SJCRH30 (cell line): ENCODE measurements around the gene BCR. TPM values are rescaled to one million over a fixed set of nuclear protein-coding genes. Genes with fewer than 3 reads are reported as not detected.

Experiments used
- DNase-seq, 2 experiments: peaks; one replicate each; pipeline ENCODE4 v3.0.0-alpha.2; 2015 to 2020
- H3K27ac ChIP-seq: fragments of 250-450 bp; sonication (Bioruptor Pico); 2 replicates; pipeline ENCODE4 v1.5.1; 2020; ENCODE audit warnings: mild to moderate bottlenecking, moderate library complexity
- H3K27me3 ChIP-seq: fragments of 250-450 bp; sonication (Bioruptor Pico); 2 replicates; pipeline ENCODE4 v1.5.1; 2020; ENCODE audit warnings: mild to moderate bottlenecking, moderate library complexity
- H3K36me3 ChIP-seq: fragments of 250-450 bp; sonication (Bioruptor Pico); 2 replicates; pipeline ENCODE4 v1.5.1; 2020; ENCODE audit warnings: mild to moderate bottlenecking, moderate library complexity
- H3K4me1 ChIP-seq: fragments of 250-450 bp; sonication (Bioruptor Pico); 2 replicates; pipeline ENCODE4 v1.5.1; 2020; ENCODE audit warnings: mild to moderate bottlenecking, moderate library complexity
- H3K4me3 ChIP-seq: fragments of 250-450 bp; sonication (Bioruptor Pico); 2 replicates; pipeline ENCODE4 v1.5.1; 2020; ENCODE audit warnings: mild to moderate bottlenecking, moderate library complexity
- H3K9me3 ChIP-seq: fragments of 250-450 bp; sonication (Bioruptor Pico); replicated peaks from 2 replicates; pipeline ENCODE4 v1.5.1; 2020; ENCODE audit warnings: mild to moderate bottlenecking, moderate library complexity
- total RNA-seq: library from RNA; depleted of rRNA; stranded (reverse); fragments of >200 nt; shearing (Covaris generic); gene quantifications from 2 replicates; pipeline ENCODE4 v1.2.3, GENCODE V29; 2014

Gene BCR
- total RNA-seq, 1 experiment from 2014 or later = 27.2 TPM

DNA sequence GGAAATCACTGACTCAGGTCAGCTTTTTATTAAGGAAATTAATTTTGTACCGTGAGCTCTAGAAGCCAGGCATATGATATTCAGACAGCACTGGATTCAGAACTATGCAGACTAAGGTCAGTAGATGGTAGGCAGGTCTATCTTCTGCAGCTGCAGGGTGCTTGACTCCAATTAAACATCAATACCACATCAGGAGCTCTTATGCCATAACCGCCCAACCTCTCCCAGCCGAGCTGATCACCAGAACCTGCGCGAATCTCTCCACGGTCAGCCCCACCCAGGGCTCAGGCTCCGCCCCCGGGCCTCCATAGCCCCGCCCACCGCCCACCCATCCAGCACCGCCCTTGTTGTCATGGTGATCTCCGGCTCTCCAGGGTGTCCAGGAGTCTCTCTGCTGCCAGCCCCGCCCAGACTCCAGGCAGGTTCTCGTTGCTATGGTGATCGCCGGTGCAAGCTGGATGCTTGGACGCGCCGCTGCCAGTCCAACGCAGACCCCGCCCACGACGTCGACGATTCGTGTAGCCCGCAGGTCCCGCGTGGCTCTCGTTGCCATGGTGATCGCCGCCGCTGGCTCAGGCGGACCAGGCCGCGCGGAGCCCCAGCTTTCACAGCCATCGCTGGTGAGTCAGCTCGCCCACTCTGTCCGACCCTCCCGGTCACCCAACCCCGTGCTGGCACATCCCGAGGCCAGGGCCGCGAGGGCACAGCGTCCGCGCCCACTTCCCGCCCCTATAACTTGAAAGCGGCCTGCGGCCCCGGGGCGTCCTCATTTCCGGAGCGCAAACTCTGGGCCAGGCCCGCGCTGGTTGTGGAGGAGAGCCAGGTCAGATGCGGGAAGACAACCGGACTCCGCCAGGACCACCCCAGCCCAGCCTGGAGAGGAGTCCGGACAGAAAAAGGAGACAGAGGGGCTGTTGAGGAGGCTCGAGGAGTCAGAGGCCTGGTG lies 35.1 kb upstream of the BCR start, which contains the start of gene RAB36:
Gene RAB36, plus strand, starts transcription at position 546 of the 946 bp plus-strand sequence. CDS start 1,140 bp downstream, outside the sequence.
- no peaks in the 10 kb centered on the region for H3K9me3 ChIP-seq
- H3K27me3 ChIP-seq = no peaks in the 10 kb centered on the region
- DNase-seq = peak; percentile 32 to 36
- no peak within 1 kb of the TSS for H3K4me3 ChIP-seq
- H3K27ac ChIP-seq = no peak within 1 kb of the TSS
- H3K36me3 ChIP-seq = no peaks in the 10 kb centered on the region
- 0 out of 2 replicates have a peak, but pooled peaks cover 2% of the 10 kb centered on the region for H3K4me1 ChIP-seq

- no peak for DNase-seq
- Histone ChIP-seq H3K4me3 (no peak overlapping the region), H3K36me3 (no peaks in the 10 kb centered on the region), H3K4me1 (0 out of 2 replicates have a peak, but pooled peaks cover 2% of the 10 kb centered on the region), H3K9me3 (no peaks in the 10 kb centered on the region), H3K27me3 (no peaks in the 10 kb centered on the region), H3K27ac (no peak overlapping the region)
These were observed 34.3 kb upstream of the BCR start for GRCh38 chr22:23145878-23146470.

GRCh38 chr22:23146478-23147205 lies 33.7 kb upstream of the BCR start:
- Histone ChIP-seq H3K27me3 (no peaks in the 10 kb centered on the region), H3K27ac (no peak overlapping the region), H3K36me3 (no peaks in the 10 kb centered on the region), H3K9me3 (no peaks in the 10 kb centered on the region), H3K4me1 (no peaks in the 10 kb centered on the region), H3K4me3 (no peak overlapping the region)
- DNase-seq = no peak

DNA sequence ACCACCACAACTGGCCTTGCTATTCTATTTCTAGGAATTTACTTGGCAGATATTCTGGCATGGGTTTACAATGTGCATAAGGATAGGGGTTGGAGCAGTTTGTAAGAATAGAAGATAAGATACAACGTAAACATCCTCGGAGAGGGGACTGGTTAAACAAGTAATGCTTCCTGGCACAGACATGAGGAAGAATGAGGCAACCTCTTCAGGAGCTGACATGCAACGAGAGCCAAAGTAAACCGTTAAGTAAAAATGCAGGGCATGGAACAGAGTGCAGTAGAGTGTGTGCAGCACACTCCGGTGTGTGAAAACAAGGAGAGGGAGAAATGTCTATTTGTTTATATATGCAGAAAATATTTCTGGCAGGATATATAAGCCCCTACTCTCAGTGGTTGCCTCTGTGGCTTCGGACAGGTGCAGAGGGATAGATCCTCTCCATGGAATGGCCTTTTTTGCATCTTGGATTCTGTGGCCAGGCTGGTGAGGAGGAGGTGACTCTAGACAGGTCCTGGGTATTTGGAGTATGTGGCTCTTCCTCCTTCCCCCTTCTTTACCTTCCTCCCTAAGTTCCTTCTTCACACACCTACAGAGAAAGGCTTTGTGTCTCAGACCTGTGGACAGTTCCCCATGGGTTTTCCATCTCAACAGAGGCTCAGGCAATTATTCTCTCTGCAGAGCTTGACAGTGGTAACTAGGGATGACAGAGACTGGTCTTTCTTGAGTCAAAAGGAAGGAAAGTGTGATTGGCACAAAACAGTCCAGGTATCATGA lies 32.5 kb upstream of the BCR start:
- H3K27me3 ChIP-seq = 0 out of 2 replicates have a peak, but pooled peaks cover 4% of the 10 kb centered on the region
- H3K4me3 ChIP-seq = no peak overlapping the region
- H3K27ac ChIP-seq = no peak overlapping the region
- no peak for DNase-seq
- no peaks in the 10 kb centered on the region for H3K36me3 ChIP-seq
- no peaks in the 10 kb centered on the region for H3K4me1 ChIP-seq
- H3K9me3 ChIP-seq = no peaks in the 10 kb centered on the region

- no peak overlapping the region for H3K27ac ChIP-seq
- H3K27me3 ChIP-seq = 0 out of 2 replicates have a peak, but pooled peaks cover 4% of the 10 kb centered on the region
- H3K36me3 ChIP-seq = no peaks in the 10 kb centered on the region
- H3K4me1 ChIP-seq = no peaks in the 10 kb centered on the region
- no peak overlapping the region for H3K4me3 ChIP-seq
- no peaks in the 10 kb centered on the region for H3K9me3 ChIP-seq
- DNase-seq = no peak
These were observed 30.5 kb upstream of the BCR start for GRCh38 chr22:23149743-23150238.

DNA sequence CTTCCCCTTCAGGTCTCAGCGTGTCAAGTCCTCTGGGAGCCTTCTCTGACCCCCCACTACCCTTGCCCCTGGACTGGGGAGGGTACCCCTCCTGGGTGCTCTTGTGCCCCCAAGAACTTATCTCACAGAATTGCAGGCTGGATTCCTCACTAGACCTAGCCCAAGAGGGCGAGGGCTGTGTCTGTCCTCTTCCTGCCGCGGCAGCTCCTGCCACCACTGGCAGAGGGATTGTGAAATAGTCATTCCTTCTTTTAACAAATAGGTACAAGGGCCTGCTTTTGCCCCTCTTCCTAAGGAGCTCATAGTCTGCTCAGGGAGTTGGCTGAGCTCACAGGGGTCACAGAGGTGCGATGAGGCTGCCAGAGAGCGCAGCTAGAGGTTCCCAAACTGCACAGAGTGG lies 29.5 kb upstream of the BCR start:
- no peak overlapping the region for H3K4me3 ChIP-seq
- DNase-seq = no peak
- no peaks in the 10 kb centered on the region for H3K4me1 ChIP-seq
- H3K27me3 ChIP-seq = 0 out of 2 replicates have a peak, but pooled peaks cover 4% of the 10 kb centered on the region
- no peaks in the 10 kb centered on the region for H3K9me3 ChIP-seq
- no peaks in the 10 kb centered on the region for H3K36me3 ChIP-seq
- H3K27ac ChIP-seq = no peak overlapping the region

DNA sequence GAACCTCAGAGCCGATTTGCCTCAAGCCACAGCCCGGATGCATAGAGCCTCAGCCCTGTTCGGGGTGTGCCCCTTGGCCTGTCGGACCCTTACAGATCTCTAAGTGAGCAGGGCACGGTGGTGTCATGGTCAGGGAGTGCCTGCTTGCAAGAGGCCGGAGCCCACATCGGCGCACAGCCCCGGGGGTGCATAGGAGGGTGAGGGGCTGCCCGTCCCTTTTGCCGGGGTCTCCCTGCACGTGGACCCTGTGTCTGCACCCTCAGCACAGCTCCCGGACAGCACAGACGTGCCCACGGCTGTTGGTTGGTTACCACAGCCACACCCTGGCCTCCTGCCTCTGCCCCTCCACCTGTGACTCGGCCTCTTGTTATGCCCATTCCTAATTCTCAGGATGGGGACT lies 28.5 kb upstream of the BCR start:
- Histone ChIP-seq H3K36me3 (no peaks in the 10 kb centered on the region), H3K4me3 (no peak overlapping the region), H3K27ac (no peak overlapping the region), H3K9me3 (no peaks in the 10 kb centered on the region), H3K27me3 (0 out of 2 replicates have a peak, but pooled peaks cover 7% of the 10 kb centered on the region), H3K4me1 (no peaks in the 10 kb centered on the region)
- DNase-seq = no peak

- peaks cover 9% of the 10 kb centered on the region; the same call in 1 of the 2 replicates for H3K27me3 ChIP-seq
These were observed 27.8 kb upstream of the BCR start for GRCh38 chr22:23152238-23153114.

GRCh38 chr22:23153994-23154393 lies 26.3 kb upstream of the BCR start:
- peaks cover 20% of the 10 kb centered on the region; the same call in 1 of the 2 replicates for H3K27me3 ChIP-seq
- H3K9me3 ChIP-seq = no peaks in the 10 kb centered on the region
- no peak for DNase-seq
- H3K4me3 ChIP-seq = no peak overlapping the region
- no peaks in the 10 kb centered on the region for H3K36me3 ChIP-seq
- no peak overlapping the region for H3K27ac ChIP-seq
- H3K4me1 ChIP-seq = no peaks in the 10 kb centered on the region

More at GRCh38 chr22:23152238-23153114, 27.8 kb upstream of the BCR start:
- Histone ChIP-seq H3K36me3 (no peaks in the 10 kb centered on the region), H3K27ac (no peak overlapping the region), H3K4me3 (no peak overlapping the region), H3K4me1 (no peaks in the 10 kb centered on the region), H3K9me3 (no peaks in the 10 kb centered on the region)
- no peak for DNase-seq

DNA sequence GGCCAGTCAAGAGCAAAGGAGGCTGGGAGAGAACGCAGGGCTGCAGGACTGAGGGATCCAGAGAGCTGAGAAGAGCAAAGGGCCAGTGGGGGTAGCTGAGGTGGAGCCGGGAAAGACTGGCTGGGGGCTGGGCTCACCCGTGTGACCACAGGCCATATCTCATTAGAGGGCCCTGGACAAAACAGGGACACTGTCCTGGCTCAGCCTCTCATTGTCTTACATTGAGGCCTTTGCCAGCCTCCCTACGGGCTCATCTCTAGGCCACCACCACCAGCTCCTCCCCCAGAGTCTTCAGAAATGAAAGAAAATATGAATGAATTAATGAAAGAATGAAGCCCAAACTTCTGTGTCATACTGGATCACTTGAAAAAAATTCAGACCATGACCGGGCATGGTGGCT lies 25.8 kb upstream of the BCR start:
- Histone ChIP-seq H3K27me3 (peaks cover 24% of the 10 kb centered on the region; the same call in 1 of the 2 replicates), H3K4me1 (no peaks in the 10 kb centered on the region), H3K9me3 (no peaks in the 10 kb centered on the region), H3K4me3 (no peak overlapping the region), H3K36me3 (no peaks in the 10 kb centered on the region), H3K27ac (no peak overlapping the region)
- DNase-seq = no peak

DNA sequence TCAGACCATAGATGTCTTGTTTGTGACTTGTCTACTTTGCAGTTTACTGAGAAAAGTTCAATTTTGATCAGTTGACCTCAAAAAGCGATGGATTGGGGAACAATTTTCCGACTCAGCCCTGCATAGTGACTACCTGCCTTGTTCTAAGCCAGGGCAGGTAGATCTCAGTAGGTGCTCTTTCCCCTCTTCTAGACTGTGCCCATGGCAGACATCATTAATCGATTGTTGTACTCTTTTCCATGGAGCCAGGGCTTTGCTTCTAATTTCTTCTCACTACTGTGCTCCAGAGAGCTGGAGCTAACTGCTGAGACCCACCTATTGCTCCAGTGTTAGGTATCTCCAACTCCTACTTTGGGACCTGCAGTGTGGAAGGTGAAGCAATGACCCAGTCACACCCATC lies 25.2 kb upstream of the BCR start:
- no peaks in the 10 kb centered on the region for H3K4me1 ChIP-seq

DNA sequence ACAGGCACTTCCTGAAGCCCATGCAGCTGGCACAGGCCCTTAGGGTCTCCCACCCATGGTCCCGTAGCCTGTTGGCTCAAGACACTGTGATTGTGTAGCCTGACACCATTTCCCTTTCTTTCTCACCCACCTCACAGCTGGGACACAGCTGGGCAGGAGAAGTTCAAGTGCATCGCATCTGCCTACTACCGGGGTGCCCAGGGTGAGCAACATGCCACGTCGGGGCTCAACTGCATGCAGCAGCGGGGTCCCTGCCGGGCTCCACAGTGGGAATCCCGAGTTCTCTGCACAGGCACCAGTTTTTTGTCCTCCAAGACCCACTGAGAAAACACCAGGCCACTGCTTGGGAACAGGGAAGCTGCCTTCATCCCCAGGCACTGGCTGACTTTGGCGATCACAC lies 24.5 kb upstream of the BCR start:
- no peaks in the 10 kb centered on the region for H3K36me3 ChIP-seq
- H3K27ac ChIP-seq = no peak overlapping the region
- no peak overlapping the region for H3K4me3 ChIP-seq
- H3K9me3 ChIP-seq = no peaks in the 10 kb centered on the region
- no peak for DNase-seq
- H3K27me3 ChIP-seq = peaks cover 24% of the 10 kb centered on the region; the same call in 1 of the 2 replicates
- no peaks in the 10 kb centered on the region for H3K4me1 ChIP-seq

More for the DNA sequence above, 25.2 kb upstream of the BCR start:
- H3K4me3 ChIP-seq = no peak overlapping the region
- H3K27ac ChIP-seq = no peak overlapping the region
- no peaks in the 10 kb centered on the region for H3K36me3 ChIP-seq
- peaks cover 24% of the 10 kb centered on the region; the same call in 1 of the 2 replicates for H3K27me3 ChIP-seq
- no peaks in the 10 kb centered on the region for H3K9me3 ChIP-seq
- DNase-seq = no peak

GRCh38 chr22:23156286-23156685 lies 24.0 kb upstream of the BCR start:
- peaks cover 24% of the 10 kb centered on the region; the same call in 1 of the 2 replicates for H3K27me3 ChIP-seq

More at GRCh38 chr22:23156286-23156685, 24.0 kb upstream of the BCR start:
- H3K36me3 ChIP-seq = no peaks in the 10 kb centered on the region
- no peak overlapping the region for H3K4me3 ChIP-seq
- H3K4me1 ChIP-seq = no peaks in the 10 kb centered on the region
- no peak for DNase-seq
- no peak overlapping the region for H3K27ac ChIP-seq
- no peaks in the 10 kb centered on the region for H3K9me3 ChIP-seq
